ENCODE results near the gene SLC46A1. TPM values are rescaled to one million over a fixed set of nuclear protein-coding genes. Genes with fewer than 3 reads are reported as not detected.
A peak's percentile ranks its signal among the peaks of the same experiment; 100 is the strongest.

The SLC46A1 gene
- total and polyA plus RNA-seq, 10 of the 15 experiments (the other 5 are each of a cell fraction or from before 2014, with no cell fraction given), result 1.7 to 6.9 (median 4.0) TPM

- ChIA-PET POLR2A (no interaction called here), CTCF (interaction anchor here (0.8 to 1.2 kb wide), 2 partner anchors 10 to 71 kb away, joined by 3 read pairs; partner anchors contain the start of genes IFT20 and TNFAIP1), RAD21 (ENCODE audit: unreplicated experiment) (no interaction called here), SMC1A (ENCODE audit: uncharacterized antibody, unreplicated experiment) (no interaction called here)
- no peaks in the 10 kb centered on the region for H4K20me1 ChIP-seq (ENCODE audit: control insufficient read depth, insufficient read depth)
- intact Hi-C loops (cut with micrococcal nuclease; ENCODE audit: unreplicated experiment), result no loop called here
- in situ Hi-C loops (cut with MboI), result no loop called here
- no TSS peak for BruUV-seq (replicated peaks)
- no peaks in the 10 kb centered on the region for H3K9me3 ChIP-seq (replicated peaks; ENCODE audit: control insufficient read depth, insufficient read depth, low read length)
- WGBS (ENCODE audit: insufficient coverage, insufficient replicate concordance, low lambda C conversion rate, missing lambda C conversion rate), result 96% methylated on average over 13 of the region's 13 CpGs
- H3K36me3 ChIP-seq (ENCODE audit: control insufficient read depth in 2 of 2, insufficient read depth in 2 of 2, low read length in 1 of 2), result peaks cover 13 to 28% of the 10 kb centered on the region in 2 experiments
- H3K27ac ChIP-seq (ENCODE audit: control insufficient read depth, insufficient read depth), result no peak overlapping the region
- H3K27me3 ChIP-seq (replicated peaks in 1 of 2; ENCODE audit: control insufficient read depth in 2 of 2, insufficient read depth in 2 of 2, low read length in 1 of 2), result no peaks in the 10 kb centered on the region
- FAIRE-seq (no peak), DNase-seq (ENCODE audit: low read depth, low spot score) (no peak), ATAC-seq (no peak)
- no peaks in the 10 kb centered on the region for H3K4me1 ChIP-seq (ENCODE audit: control insufficient read depth, insufficient read depth, low read length)
- TF ChIP-seq ESRRA (IDR thresholded peaks at IDR 0.05; ENCODE audit: low read length) (no peak), POLR2A (IDR thresholded peaks at IDR 0.05; ENCODE audit: low read depth, low read length) (peak; percentile 54), KDM1A (IDR thresholded peaks at IDR 0.05; ENCODE audit: borderline replicate concordance) (no peak), ZNF687 (IDR thresholded peaks at IDR 0.05) (no peak), ZNF384 (IDR thresholded peaks at IDR 0.05; ENCODE audit: borderline replicate concordance, low read depth, low read length) (no peak), SREBF1 (IDR thresholded peaks at IDR 0.05; ENCODE audit: low read length) (no peak), SPI1 (IDR thresholded peaks at IDR 0.05; ENCODE audit: borderline replicate concordance, insufficient read depth, low read depth, low read length) (no peak)
- H3K9ac ChIP-seq (ENCODE audit: control insufficient read depth, insufficient read depth, low read length), result no peak overlapping the region
- no peak overlapping the region for H2AFZ ChIP-seq (ENCODE audit: control insufficient read depth, low read depth, low read length)
- no peaks in the 10 kb centered on the region for H3K79me2 ChIP-seq (ENCODE audit: control insufficient read depth, insufficient read depth, low read length)
- H3K4me3 ChIP-seq, result no peak overlapping the region
- H3K4me2 ChIP-seq (ENCODE audit: control insufficient read depth, insufficient read depth), result no peak overlapping the region
Observed at GRCh38 chr17:28345419-28346198, 60.4 kb downstream of the SLC46A1 start.

Small RNA genes lying within 50 kb of the gene (microRNA-seq; reads per million reads assigned to microRNA genes)
- 0.94 reads per million for gene MIR4723

Other genes starting within 250 kb of the SLC46A1 start
Only the 7 nearest of the 15 such genes appear.
- 18.4 and 21.1 TPM in 2 replicates for gene IFT20, start 70.7 kb downstream of the SLC46A1 start, total RNA-seq (2014; rRNA removed)
- 16.8 and 17.8 TPM in 2 replicates for gene IFT20, start 70.7 kb downstream of the SLC46A1 start, total RNA-seq (2014; rRNA removed; fragmentation: Illumina TruSeq; extraction: Trizol)
- 15.2 and 17.5 TPM in 2 replicates for gene IFT20, start 70.7 kb downstream of the SLC46A1 start, total RNA-seq (2021)
- 25.2 and 36.0 TPM in 2 replicates for gene IFT20, start 70.7 kb downstream of the SLC46A1 start, polyA plus RNA-seq (2011; rRNA removed)
- gene IFT20, start 70.7 kb downstream of the SLC46A1 start, polyA plus RNA-seq (2014; fragmentation: Illumina TruSeq; extraction: Trizol), result 19.9 and 21.2 TPM in 2 replicates
- gene IFT20, start 70.7 kb downstream of the SLC46A1 start, polyA plus RNA-seq (2014; fragmentation: Nextera tagmentation; extraction: Ambion mirVana), result 10 to 100 TPM in 1 of 2 experiments, 1 to 10 TPM in 1; 9.4 to 13.1 TPM
- gene IFT20, start 70.7 kb downstream of the SLC46A1 start, polyA plus RNA-seq (2014; rRNA removed), result 25.2 and 26.6 TPM in 2 replicates
- 10 to 100 TPM; 32.1 to 38.2 TPM for gene IFT20, start 70.7 kb downstream of the SLC46A1 start, polyA plus RNA-seq (2016; fragmentation: Nextera tagmentation; extraction: Ambion mirVana)
- gene TNFAIP1, start 70.5 kb downstream of the SLC46A1 start, total RNA-seq (2014; rRNA removed), result 11.5 and 13.0 TPM in 2 replicates
- gene TNFAIP1, start 70.5 kb downstream of the SLC46A1 start, total RNA-seq (2014; rRNA removed; fragmentation: Illumina TruSeq; extraction: Trizol), result 7.0 and 7.9 TPM in 2 replicates
- gene TNFAIP1, start 70.5 kb downstream of the SLC46A1 start, total RNA-seq (2021), result 14.1 and 15.7 TPM in 2 replicates
- gene TNFAIP1, start 70.5 kb downstream of the SLC46A1 start, polyA plus RNA-seq (2011; rRNA removed), result 9.6 and 15.9 TPM in 2 replicates
- gene TNFAIP1, start 70.5 kb downstream of the SLC46A1 start, polyA plus RNA-seq (2014; fragmentation: Illumina TruSeq; extraction: Trizol), result 9.9 and 10.0 TPM in 2 replicates
- 1 to 10 TPM; 1.8 to 3.9 TPM for gene TNFAIP1, start 70.5 kb downstream of the SLC46A1 start, polyA plus RNA-seq (2014; fragmentation: Nextera tagmentation; extraction: Ambion mirVana)
- 10.3 and 11.2 TPM in 2 replicates for gene TNFAIP1, start 70.5 kb downstream of the SLC46A1 start, polyA plus RNA-seq (2014; rRNA removed)
- 10 to 100 TPM; 14.9 to 16.9 TPM for gene TNFAIP1, start 70.5 kb downstream of the SLC46A1 start, polyA plus RNA-seq (2016; fragmentation: Nextera tagmentation; extraction: Ambion mirVana)
- 126 and 131 TPM in 2 replicates for gene POLDIP2, start 48.7 kb downstream of the SLC46A1 start, total RNA-seq (2014; rRNA removed)
- gene POLDIP2, start 48.7 kb downstream of the SLC46A1 start, total RNA-seq (2014; rRNA removed; fragmentation: Illumina TruSeq; extraction: Trizol), result 63.9 and 69.2 TPM in 2 replicates
- gene POLDIP2, start 48.7 kb downstream of the SLC46A1 start, total RNA-seq (2021), result 108 and 111 TPM in 2 replicates
- 57.7 and 89.9 TPM in 2 replicates for gene POLDIP2, start 48.7 kb downstream of the SLC46A1 start, polyA plus RNA-seq (2011; rRNA removed)
- gene POLDIP2, start 48.7 kb downstream of the SLC46A1 start, polyA plus RNA-seq (2014; fragmentation: Illumina TruSeq; extraction: Trizol), result 120 and 133 TPM in 2 replicates
- 10 to 100 TPM; 22.8 to 36.9 TPM for gene POLDIP2, start 48.7 kb downstream of the SLC46A1 start, polyA plus RNA-seq (2014; fragmentation: Nextera tagmentation; extraction: Ambion mirVana)
- 134 and 139 TPM in 2 replicates for gene POLDIP2, start 48.7 kb downstream of the SLC46A1 start, polyA plus RNA-seq (2014; rRNA removed)
- gene POLDIP2, start 48.7 kb downstream of the SLC46A1 start, polyA plus RNA-seq (2016; fragmentation: Nextera tagmentation; extraction: Ambion mirVana), result 100 to 1,000 TPM; 180 to 196 TPM
- gene SEBOX, start 41.0 kb downstream of the SLC46A1 start, total RNA-seq (2014; rRNA removed), result not detected in 2 replicates
- gene SEBOX, start 41.0 kb downstream of the SLC46A1 start, total RNA-seq (2014; rRNA removed; fragmentation: Illumina TruSeq; extraction: Trizol), result not detected in 2 replicates
- not detected in 2 replicates for gene SEBOX, start 41.0 kb downstream of the SLC46A1 start, total RNA-seq (2021)
- not detected in 2 replicates for gene SEBOX, start 41.0 kb downstream of the SLC46A1 start, polyA plus RNA-seq (2011; rRNA removed)
- gene SEBOX, start 41.0 kb downstream of the SLC46A1 start, polyA plus RNA-seq (2014; fragmentation: Illumina TruSeq; extraction: Trizol), result not detected in 2 replicates
- not detected for gene SEBOX, start 41.0 kb downstream of the SLC46A1 start, polyA plus RNA-seq (2014; fragmentation: Nextera tagmentation; extraction: Ambion mirVana)
- not detected in 2 replicates for gene SEBOX, start 41.0 kb downstream of the SLC46A1 start, polyA plus RNA-seq (2014; rRNA removed)
- gene SEBOX, start 41.0 kb downstream of the SLC46A1 start, polyA plus RNA-seq (2016; fragmentation: Nextera tagmentation; extraction: Ambion mirVana), result not detected
- 0.44 TPM in 1 of 2 replicates, not detected in the other for gene VTN, start 35.9 kb downstream of the SLC46A1 start, total RNA-seq (2014; rRNA removed)
- 0.32 TPM in 1 of 2 replicates, not detected in the other for gene VTN, start 35.9 kb downstream of the SLC46A1 start, total RNA-seq (2014; rRNA removed; fragmentation: Illumina TruSeq; extraction: Trizol)
- gene VTN, start 35.9 kb downstream of the SLC46A1 start, total RNA-seq (2021), result 1.3 TPM in 2 replicates
- gene VTN, start 35.9 kb downstream of the SLC46A1 start, polyA plus RNA-seq (2011; rRNA removed), result not detected in 2 replicates
- 0.18 and 0.70 TPM in 2 replicates for gene VTN, start 35.9 kb downstream of the SLC46A1 start, polyA plus RNA-seq (2014; fragmentation: Illumina TruSeq; extraction: Trizol)
- gene VTN, start 35.9 kb downstream of the SLC46A1 start, polyA plus RNA-seq (2014; fragmentation: Nextera tagmentation; extraction: Ambion mirVana), result under 1 TPM in 1 of 2 experiments, not detected in 1; 0.04 TPM
- 0.10 and 0.43 TPM in 2 replicates for gene VTN, start 35.9 kb downstream of the SLC46A1 start, polyA plus RNA-seq (2014; rRNA removed)
- gene VTN, start 35.9 kb downstream of the SLC46A1 start, polyA plus RNA-seq (2016; fragmentation: Nextera tagmentation; extraction: Ambion mirVana), result under 1 TPM in 1 of 2 experiments, not detected in 1; 0.13 TPM
- 10.5 and 14.0 TPM in 2 replicates for gene SARM1, start 34.5 kb downstream of the SLC46A1 start, total RNA-seq (2014; rRNA removed)
- 7.8 and 8.7 TPM in 2 replicates for gene SARM1, start 34.5 kb downstream of the SLC46A1 start, total RNA-seq (2014; rRNA removed; fragmentation: Illumina TruSeq; extraction: Trizol)
- 25.3 and 28.6 TPM in 2 replicates for gene SARM1, start 34.5 kb downstream of the SLC46A1 start, total RNA-seq (2021)
- gene SARM1, start 34.5 kb downstream of the SLC46A1 start, polyA plus RNA-seq (2011; rRNA removed), result 2.1 and 2.5 TPM in 2 replicates
- gene SARM1, start 34.5 kb downstream of the SLC46A1 start, polyA plus RNA-seq (2014; fragmentation: Illumina TruSeq; extraction: Trizol), result 8.7 and 13.0 TPM in 2 replicates
- 1 to 10 TPM in 1 of 2 experiments, under 1 TPM in 1; 0.56 to 1.5 TPM for gene SARM1, start 34.5 kb downstream of the SLC46A1 start, polyA plus RNA-seq (2014; fragmentation: Nextera tagmentation; extraction: Ambion mirVana)
- 16.2 and 16.7 TPM in 2 replicates for gene SARM1, start 34.5 kb downstream of the SLC46A1 start, polyA plus RNA-seq (2014; rRNA removed)
- gene SARM1, start 34.5 kb downstream of the SLC46A1 start, polyA plus RNA-seq (2016; fragmentation: Nextera tagmentation; extraction: Ambion mirVana), result 10 to 100 TPM; 10.8 to 13.7 TPM
- 0.06 TPM in 1 of 2 replicates, not detected in the other for gene SLC13A2, start 67.4 kb upstream of the SLC46A1 start, total RNA-seq (2014; rRNA removed)
- not detected in 2 replicates for gene SLC13A2, start 67.4 kb upstream of the SLC46A1 start, total RNA-seq (2014; rRNA removed; fragmentation: Illumina TruSeq; extraction: Trizol)
- gene SLC13A2, start 67.4 kb upstream of the SLC46A1 start, total RNA-seq (2021), result 0.13 TPM in 2 replicates
- gene SLC13A2, start 67.4 kb upstream of the SLC46A1 start, polyA plus RNA-seq (2011; rRNA removed), result not detected in 2 replicates
- 0.03 TPM in 1 of 2 replicates, not detected in the other for gene SLC13A2, start 67.4 kb upstream of the SLC46A1 start, polyA plus RNA-seq (2014; fragmentation: Illumina TruSeq; extraction: Trizol)
- not detected for gene SLC13A2, start 67.4 kb upstream of the SLC46A1 start, polyA plus RNA-seq (2014; fragmentation: Nextera tagmentation; extraction: Ambion mirVana)
- 0.05 and 0.13 TPM in 2 replicates for gene SLC13A2, start 67.4 kb upstream of the SLC46A1 start, polyA plus RNA-seq (2014; rRNA removed)
- gene SLC13A2, start 67.4 kb upstream of the SLC46A1 start, polyA plus RNA-seq (2016; fragmentation: Nextera tagmentation; extraction: Ambion mirVana), result not detected